NCI-H187 treated with DMSO at 0.1 percent for 48 hours (cell line): Measurements from ENCODE around the gene SLC30A1.
"Not testable (repeated sequence)": the region's sequence is repeated elsewhere in the genome, so short reads cannot be mapped to it uniquely, and the experiment has no call there.

ENCODE experiments used
- DNase-seq: peaks from one replicate; lab custom pipeline; 2025; lab: John Stamatoyannopoulos, UW

Gene SLC30A1

DNA sequence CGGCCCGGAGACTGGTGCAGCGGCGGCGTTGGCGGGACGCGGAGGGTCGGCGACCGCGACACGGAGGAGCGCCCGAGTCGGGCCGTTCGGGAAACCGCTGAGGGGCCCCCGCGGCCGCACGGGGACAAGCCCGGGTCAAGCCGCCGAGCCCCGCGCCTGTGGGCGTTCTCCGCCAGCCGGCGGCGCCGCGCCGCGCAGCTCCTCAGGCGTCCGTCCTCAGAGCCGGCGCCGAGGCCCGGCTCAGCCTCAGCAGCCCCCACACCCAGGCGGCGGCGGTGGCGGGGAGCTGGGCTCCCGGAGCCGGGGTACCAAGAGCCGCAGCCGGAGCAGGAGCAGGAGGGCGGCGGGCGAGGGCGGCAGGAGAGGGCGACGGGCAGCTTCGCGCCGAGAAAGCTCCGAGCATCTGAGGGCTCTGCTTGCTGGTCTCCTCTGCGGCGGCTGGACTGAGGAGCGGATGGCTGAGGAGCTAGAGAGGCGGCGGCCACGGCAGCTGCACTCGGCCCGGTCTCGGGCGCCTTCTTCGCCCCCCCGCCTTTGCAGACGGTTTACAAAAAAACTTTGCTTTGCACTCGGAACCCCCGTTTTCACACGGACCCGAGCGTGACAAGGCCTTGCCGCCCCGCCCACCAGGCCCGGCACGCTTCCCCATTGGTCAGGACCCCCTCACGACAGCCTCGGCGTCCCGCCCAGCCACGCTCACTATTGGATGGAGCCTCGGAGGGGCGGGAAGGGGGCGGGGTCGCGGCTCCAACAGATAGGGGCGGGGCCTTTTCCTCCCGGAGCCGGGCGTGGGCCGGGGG is at the start of gene SLC30A1:
TSS of gene SLC30A1 (minus strand) at position 522 of the 800 bp plus-strand sequence. CDS start 549 bp downstream, outside the sequence.
- DNase-seq = peak; percentile 58

GRCh38 chr1:211628417-211628816 is 49.5 kb upstream of the SLC30A1 start:
- DNase-seq = no peak

DNA sequence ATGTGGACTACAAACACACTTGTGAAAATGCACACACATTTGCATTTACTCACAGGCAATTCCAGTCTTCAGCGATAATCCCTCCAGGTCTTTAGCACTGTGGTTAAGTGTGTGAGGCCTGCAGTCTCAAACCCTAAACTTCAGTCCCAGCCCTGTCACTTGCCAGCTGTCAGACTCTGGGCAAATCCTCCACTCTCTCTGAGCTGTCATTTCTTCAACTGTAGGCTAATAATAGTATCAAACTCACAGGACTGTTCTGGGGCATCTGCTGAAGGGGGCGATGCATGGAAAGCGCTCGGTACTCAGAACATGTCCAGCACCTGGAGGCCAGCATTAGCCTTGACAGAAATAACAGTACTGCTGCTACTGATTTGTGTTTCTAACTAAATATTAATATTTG is 48.3 kb upstream of the SLC30A1 start:
- DNase-seq = no peak

- not testable (repeated sequence) for DNase-seq
Measured at GRCh38 chr1:211625866-211626265, 46.9 kb upstream of the SLC30A1 start.

DNA sequence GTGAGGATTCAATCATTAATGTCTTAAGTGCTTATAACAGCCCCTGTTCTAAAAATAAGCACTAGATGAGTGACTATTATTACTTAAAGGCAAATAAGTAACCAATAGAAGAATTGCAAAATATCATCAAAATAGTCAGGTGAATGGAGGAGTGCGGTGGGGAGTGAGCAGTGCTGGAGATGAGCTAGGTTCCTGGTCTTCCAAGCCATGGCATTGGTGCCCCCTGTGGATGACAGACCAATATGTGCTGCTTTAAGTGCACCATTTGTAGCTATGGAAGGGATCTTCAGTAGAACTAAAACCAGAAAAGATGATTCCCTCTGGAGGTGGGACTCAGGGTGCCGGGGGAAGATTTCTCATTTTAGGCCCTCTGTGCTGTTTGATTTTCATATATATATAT is 46.1 kb upstream of the SLC30A1 start:
- no peak for DNase-seq

DNA sequence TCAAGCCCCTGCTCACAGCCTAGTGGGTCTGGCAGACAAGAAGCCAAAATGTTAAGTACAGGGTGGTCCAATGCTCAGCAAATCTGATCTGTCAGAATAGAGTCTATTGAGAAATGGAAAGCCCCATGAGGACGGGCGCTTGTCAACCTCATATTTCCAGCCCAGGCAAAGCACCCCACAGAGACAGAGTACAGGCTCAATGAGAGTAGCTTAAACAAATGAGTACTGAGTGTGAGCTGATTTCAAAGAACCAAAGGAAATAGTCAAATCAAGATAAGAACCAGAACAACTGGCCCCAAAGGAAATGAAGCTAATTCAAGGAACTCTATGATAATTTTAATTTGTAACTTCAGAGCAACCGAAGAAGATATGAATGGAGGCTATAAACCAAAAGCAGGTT is 44.6 kb upstream of the SLC30A1 start:
- no peak for DNase-seq

- no peak for DNase-seq
Measured at GRCh38 chr1:211621447-211622198, 42.7 kb upstream of the SLC30A1 start.

GRCh38 chr1:211620097-211620496 is 41.1 kb upstream of the SLC30A1 start:
- no peak for DNase-seq

GRCh38 chr1:211619033-211619996 is 40.4 kb upstream of the SLC30A1 start:
- no peak for DNase-seq

DNA sequence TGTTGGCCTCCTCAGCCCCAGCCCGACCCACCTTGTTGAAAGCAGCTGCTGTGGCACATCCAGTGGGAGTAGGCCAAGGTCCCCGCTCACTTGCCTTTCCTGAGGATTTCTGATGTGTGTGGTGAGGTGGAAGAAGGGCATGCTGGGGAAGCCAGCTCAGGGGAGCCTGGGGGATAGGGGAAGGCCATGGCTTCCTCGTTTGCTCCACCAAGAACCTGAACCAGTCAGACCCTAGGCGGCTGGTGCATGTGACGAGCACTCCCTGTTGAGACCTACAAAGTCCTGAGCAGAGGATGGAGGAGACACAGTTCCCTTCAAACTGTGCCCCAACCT is 38.0 kb upstream of the SLC30A1 start:
- no peak for DNase-seq

DNA sequence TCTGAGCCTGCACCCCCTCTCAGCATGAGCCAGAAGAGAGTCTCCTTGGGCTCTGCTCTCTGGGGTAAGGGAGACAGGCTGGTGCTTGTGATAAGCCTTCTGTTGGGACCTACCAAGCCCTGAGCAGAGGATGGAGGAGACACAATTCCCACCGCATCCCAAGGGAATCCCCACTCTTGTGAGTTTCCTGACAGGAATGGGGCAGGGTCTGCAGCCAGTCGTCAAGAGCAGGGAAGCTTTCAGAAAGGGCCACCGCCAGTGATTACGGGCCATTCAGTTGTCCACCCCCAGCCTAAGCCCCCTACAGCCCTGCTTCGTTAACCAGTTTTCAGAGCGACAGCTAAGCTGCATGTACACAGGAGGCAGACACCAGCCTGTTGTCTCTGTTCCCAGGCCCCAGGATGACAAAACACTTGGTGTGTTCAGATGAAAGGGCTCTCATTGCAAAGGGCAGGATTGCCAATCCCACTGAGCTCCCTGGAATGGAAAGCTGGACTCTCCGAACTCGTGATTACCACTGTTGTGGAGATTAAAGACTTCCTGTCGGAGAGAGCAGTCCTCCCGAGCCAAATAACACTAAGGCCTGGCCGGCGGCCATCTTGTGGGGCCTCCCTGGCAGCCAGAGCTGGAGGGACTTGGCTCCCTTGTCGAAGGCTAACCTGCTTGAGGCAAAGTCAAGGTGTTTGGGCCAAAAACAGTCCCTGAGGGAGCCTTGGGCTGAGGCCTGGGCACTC is 37.4 kb upstream of the SLC30A1 start:
- no peak for DNase-seq

DNA sequence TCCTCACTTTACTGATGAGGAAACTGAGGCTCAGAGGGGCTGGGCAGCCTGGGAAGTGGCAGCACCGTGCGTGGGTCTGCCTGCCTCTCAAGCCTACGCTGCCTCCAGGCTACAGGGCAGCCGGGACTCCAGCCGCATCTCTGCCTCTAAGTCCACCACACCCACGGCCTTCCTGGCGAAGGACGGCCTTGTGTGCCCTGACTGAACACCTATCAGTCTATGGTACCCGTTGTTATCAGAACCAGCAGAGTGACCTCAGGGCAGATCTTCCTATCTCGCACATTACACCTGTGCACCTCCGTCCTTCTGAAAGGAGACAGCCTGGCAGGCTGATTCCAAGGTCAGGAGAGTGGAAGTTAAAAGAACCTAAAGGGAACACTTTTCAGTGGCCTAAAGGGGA is 35.7 kb upstream of the SLC30A1 start:
- no peak for DNase-seq

DNA sequence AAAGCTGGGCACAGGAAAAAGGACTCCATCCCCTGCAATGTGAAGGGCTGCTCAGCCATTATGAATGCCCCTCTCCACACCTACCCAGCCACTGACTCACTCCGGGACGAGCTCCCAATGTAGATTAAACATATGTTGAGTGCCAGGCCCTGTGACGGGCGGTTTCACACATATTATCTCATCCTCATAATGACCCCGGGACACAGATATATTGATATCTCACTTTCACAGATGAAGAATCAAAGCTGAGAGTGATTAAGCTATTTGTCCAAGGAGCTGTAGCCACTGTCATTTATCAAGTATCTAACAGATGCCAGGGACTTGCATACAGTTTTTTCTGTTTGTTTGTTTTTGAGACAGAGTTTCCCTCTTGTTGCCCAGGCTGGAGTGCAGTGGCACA is 35.0 kb upstream of the SLC30A1 start:
- no peak for DNase-seq

DNA sequence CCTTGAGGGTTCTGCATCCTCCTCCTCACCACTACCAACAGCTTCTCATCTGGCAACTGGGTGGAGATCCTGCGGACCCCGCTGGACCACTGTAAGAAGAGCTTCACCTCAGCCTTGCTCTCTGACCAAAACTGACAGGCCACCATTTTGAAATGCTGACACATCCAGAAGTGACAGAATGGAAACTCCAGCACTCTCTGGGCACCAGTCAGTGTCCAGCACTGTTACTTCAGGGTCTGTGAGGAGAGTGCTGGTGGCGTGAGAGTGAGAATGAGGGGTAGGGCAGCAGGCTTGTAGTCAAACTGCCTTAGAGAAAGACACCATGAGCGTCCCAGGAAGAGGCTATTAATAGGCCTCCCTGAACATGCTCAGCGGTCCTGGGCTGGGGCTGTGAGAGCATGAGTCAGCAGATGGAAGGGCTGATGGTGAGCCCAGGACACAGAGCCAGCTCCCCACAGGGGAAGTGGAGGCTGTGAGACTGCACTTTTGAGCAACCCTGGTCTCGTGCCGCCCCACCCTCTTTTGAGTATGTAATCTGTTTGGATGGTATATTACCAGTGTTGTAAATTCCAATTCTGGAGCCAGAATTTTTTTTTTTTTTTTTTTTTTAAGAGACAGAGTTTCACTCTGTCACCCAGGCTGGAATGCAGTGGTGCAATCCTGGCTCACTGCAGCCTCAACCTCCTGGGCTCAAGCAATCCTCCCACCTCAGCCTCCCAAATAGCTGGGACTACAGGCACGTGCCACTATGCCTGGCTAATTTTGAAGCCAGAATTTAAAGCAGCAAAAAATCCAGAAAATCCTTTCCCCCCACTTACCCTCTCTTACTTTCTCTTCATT is 34.4 kb upstream of the SLC30A1 start:
- no peak for DNase-seq

DNA sequence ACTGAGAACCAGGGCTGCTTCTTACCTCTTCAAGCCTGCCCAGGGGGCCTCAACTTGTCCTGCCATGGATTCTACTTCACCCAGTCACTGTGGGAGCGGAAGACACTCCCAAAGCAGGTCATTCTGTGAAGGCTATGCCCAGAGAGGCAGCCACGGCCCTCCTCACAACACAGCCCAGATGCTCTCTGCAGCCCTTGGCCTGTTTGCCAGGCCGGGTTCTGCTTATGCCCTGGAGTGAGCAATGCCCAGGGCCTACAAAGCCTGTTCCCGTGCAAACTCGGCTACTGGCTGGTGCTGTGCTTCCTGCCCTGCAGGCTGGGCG is 33.8 kb upstream of the SLC30A1 start:
- no peak for DNase-seq

GRCh38 chr1:211611818-211612217 is 32.9 kb upstream of the SLC30A1 start:
- DNase-seq = no peak

DNA sequence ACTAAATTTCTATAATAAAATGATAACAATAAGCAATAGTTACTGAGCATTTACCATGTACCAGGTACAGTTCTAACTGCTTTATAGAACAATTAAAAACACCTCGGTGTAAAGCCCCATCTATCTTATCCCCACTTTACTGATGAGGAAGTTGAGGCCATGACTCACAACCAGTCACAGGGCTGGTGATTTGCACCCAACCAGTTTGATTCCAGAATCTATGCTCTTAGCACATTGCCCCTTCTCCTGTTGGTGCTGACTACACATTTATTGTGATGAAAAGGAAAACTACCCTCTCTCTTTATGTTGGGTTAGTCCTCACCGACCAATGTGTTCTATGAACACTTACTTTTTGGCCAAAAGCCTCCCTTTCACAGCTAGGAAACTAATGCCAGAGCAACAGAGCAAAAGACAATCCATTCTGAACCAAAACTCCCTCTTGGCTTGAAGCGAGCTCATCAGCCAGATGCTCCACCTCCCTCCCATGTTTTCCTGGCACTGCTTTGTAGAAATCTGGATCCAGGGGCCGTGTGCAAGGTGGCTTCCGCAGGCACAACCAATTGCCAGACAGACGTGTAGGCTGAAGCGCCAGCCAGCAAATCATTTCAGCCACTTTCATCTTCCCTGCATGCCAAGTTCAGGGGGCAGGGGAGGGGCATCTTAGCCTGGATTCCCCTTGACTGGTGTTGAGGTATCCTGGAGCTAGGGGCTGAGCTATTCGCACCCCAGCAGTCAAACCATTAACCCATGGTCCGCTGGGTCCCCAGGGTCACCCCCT is 32.0 kb upstream of the SLC30A1 start:
- DNase-seq = no peak

DNA sequence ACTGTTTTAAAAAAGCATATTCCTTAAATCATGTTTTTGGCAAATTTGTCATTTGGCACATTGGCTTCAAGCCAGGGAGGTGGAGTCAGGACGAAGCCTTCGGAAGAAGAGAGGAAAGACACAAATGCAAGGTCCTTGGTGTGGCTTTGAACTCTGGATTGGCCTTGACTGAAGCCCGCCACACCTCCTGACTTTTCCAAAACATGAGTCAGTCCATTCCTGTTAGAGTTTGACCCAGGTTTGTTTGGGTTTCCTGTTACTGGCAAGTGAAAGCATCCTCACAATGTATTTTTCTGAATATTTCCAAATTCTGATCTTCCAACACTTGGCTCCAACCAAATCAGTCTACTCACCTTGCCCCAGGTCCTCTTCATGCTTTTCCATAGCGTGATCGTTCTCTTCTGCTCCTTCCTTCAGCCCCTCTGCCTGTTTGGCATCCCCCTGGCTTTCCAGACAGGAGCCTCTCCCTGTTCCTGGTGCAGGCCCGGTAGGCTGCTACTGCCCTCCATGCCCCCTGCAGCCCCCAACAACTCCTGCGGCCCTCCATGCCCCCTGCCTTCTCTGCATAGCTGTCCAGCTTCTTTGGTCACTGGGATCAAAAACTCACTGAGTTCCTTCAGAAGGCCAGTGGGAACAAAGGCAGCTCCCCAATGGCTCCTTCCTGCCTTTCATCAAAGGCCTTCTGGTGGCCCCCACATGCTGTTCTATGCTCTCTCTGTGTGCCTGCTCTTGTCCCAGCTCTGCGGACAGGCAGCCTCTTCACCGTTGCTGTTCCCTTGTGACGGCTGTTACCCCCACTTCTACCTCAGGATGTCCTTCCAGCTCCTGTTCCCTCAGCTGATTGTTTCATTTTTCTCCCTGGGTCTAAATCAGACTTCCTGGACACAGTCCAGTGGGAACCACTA is 30.4 kb upstream of the SLC30A1 start:
- no peak for DNase-seq
